WTC11 (cell line): Measurements from ENCODE around the gene TBC1D22A. TPM values are rescaled to one million over a fixed set of nuclear protein-coding genes. Genes with fewer than 3 reads are reported as not detected.

Source experiments
- ATAC-seq: fragments of 200-7000 bp; cut with Tn5 transposase; 2 replicates; pipeline ENCODE4 v1.10.0; 2021; ENCODE audit warnings: mild to moderate bottlenecking, moderate library complexity
- CTCF ChIA-PET: fragments of 300-600 bp; sonication (Branson Sonifier 250); formaldehyde crosslinking; loops from one replicate; lab custom pipeline; 2021; ENCODE audit warnings: antibody characterized with exemption; lab: Charles Lee
- POLR2A ChIA-PET: fragments of 350-600 bp; sonication (Branson Sonifier 250); formaldehyde crosslinking; loops from one replicate; lab custom pipeline; 2021; ENCODE audit warnings: antibody characterized with exemption; lab: Charles Lee
- DNase-seq: peaks from one replicate; pipeline ENCODE4 v3.0.0; 2021; ENCODE audit warnings: low spot score
- H3K27ac Mint-ChIP-seq: 2 replicates; pipeline ENCODE4 v1.8.0; 2021; ENCODE audit warnings: mixed read lengths
- H3K27me3 Mint-ChIP-seq: 2 replicates; pipeline ENCODE4 v1.8.0; 2021; ENCODE audit warnings: low read depth, mild to moderate bottlenecking, moderate library complexity, mixed read lengths
- H3K36me3 Mint-ChIP-seq: 2 replicates; pipeline ENCODE4 v1.8.0; 2021; ENCODE audit warnings: mixed read lengths
- H3K4me1 Mint-ChIP-seq: 2 replicates; pipeline ENCODE4 v1.8.0; 2022; ENCODE audit warnings: mixed read lengths
- H3K4me3 Mint-ChIP-seq: 2 replicates; pipeline ENCODE4 v1.8.0; 2021; ENCODE audit warnings: mild to moderate bottlenecking, moderate library complexity, mixed read lengths
- H3K9me3 Mint-ChIP-seq: 2 replicates; pipeline ENCODE4 v1.8.0; 2021; ENCODE audit warnings: mixed read lengths
- ELF4 ChIP-seq: sonication (generic); formaldehyde crosslinking; IDR thresholded peaks from 2 replicates; pipeline ENCODE4 v1.8.1; 2022; ENCODE audit warnings: low read depth, mild to moderate bottlenecking, moderate library complexity, missing genetic modification reagents
- ESRRA ChIP-seq: sonication (generic); formaldehyde crosslinking; IDR thresholded peaks from 2 replicates; pipeline ENCODE4 v1.8.1; 2022; ENCODE audit warnings: mild to moderate bottlenecking, missing genetic modification reagents, borderline replicate concordance
- ETV6 ChIP-seq: sonication (generic); formaldehyde crosslinking; IDR thresholded peaks from 2 replicates; pipeline ENCODE4 v1.8.1; 2022; ENCODE audit warnings: mild to moderate bottlenecking, missing genetic modification reagents
- JAZF1 ChIP-seq: fragments of 250-450 bp; sonication (Bioruptor Pico); IDR thresholded peaks from 2 replicates; pipeline ENCODE4 v1.9.0; 2021; ENCODE audit warnings: moderate library complexity, mild to moderate bottlenecking, inconsistent platforms
- NFYB ChIP-seq: sonication (generic); formaldehyde crosslinking; conservative IDR thresholded peaks from 2 replicates; pipeline ENCODE4 v1.8.0; 2022; ENCODE audit warnings: low read depth, missing genetic modification reagents
- RORB ChIP-seq: fragments of 250-450 bp; sonication (Bioruptor Pico); IDR thresholded peaks from 2 replicates; pipeline ENCODE4 v1.9.0; 2021; ENCODE audit warnings: mild to moderate bottlenecking
- TCF7 ChIP-seq: sonication (generic); formaldehyde crosslinking; IDR thresholded peaks from 2 replicates; pipeline ENCODE4 v1.8.0; 2022; ENCODE audit warnings: mild to moderate bottlenecking, low read depth, missing genetic modification reagents, moderate library complexity
- ZNF232 ChIP-seq: sonication (generic); formaldehyde crosslinking; IDR thresholded peaks from 2 replicates; pipeline ENCODE4 v1.8.0; 2022; ENCODE audit warnings: mild to moderate bottlenecking, missing genetic modification reagents
- ZNF263 ChIP-seq: sonication (generic); formaldehyde crosslinking; IDR thresholded peaks from 2 replicates; pipeline ENCODE4 v1.8.1; 2022; ENCODE audit warnings: low read depth, mild to moderate bottlenecking, moderate library complexity, missing genetic modification reagents
- ZNF416 ChIP-seq: fragments of 250-450 bp; sonication (Bioruptor Pico); IDR thresholded peaks from 2 replicates; pipeline ENCODE4 v1.9.0; 2021; ENCODE audit warnings: mild to moderate bottlenecking, inconsistent platforms
- total RNA-seq: library from RNA; stranded (reverse); gene quantifications from 3 replicates; pipeline ENCODE4 v1.2.3, GENCODE V29; 2021
- TF ChIP-seq, protein P1 (sequence below): sonication (generic); formaldehyde crosslinking; conservative IDR thresholded peaks from 2 replicates; pipeline ENCODE4 v1.8.1; 2023; ENCODE audit warnings: mild to moderate bottlenecking, low read depth, missing genetic modification reagents, moderate library complexity
- TF ChIP-seq, protein P2 (sequence below): sonication (generic); formaldehyde crosslinking; IDR thresholded peaks from 2 replicates; pipeline ENCODE4 v1.8.1; 2023; ENCODE audit warnings: mild to moderate bottlenecking, missing genetic modification reagents
- TF ChIP-seq, protein P3 (sequence below): sonication (generic); formaldehyde crosslinking; IDR thresholded peaks from 2 replicates; pipeline ENCODE4 v1.8.1; 2022; ENCODE audit warnings: mild to moderate bottlenecking, missing genetic modification reagents, moderate library complexity, borderline replicate concordance
- TF ChIP-seq, protein P4 (sequence below): fragments of 250-450 bp; sonication (Bioruptor Pico); IDR thresholded peaks from 2 replicates; pipeline ENCODE4 v1.9.0; 2021; ENCODE audit warnings: moderate library complexity, mild to moderate bottlenecking, inconsistent platforms, borderline replicate concordance
- TF ChIP-seq, protein P5 (sequence below): sonication (generic); formaldehyde crosslinking; IDR thresholded peaks from 2 replicates; pipeline ENCODE4 v1.8.1; 2023; ENCODE audit warnings: mild to moderate bottlenecking, missing genetic modification reagents, moderate library complexity
- TF ChIP-seq, protein P6 (sequence below): fragments of 250-450 bp; sonication (Bioruptor Pico); conservative IDR thresholded peaks from 2 replicates; pipeline ENCODE4 v1.9.0; 2021; ENCODE audit warnings: mild to moderate bottlenecking
- TF ChIP-seq, protein P7 (sequence below): sonication (generic); formaldehyde crosslinking; IDR thresholded peaks from 2 replicates; pipeline ENCODE4 v1.8.0; 2022; ENCODE audit warnings: missing genetic modification reagents
- TF ChIP-seq, protein P8 (sequence below): fragments of 250-450 bp; sonication (Bioruptor Pico); IDR thresholded peaks from 2 replicates; pipeline ENCODE4 v1.9.0; 2021; ENCODE audit warnings: mild to moderate bottlenecking, borderline replicate concordance

TBC1D22A gene
- total RNA-seq, 1 experiment from 2014 or later: 18.1 TPM

DNA sequence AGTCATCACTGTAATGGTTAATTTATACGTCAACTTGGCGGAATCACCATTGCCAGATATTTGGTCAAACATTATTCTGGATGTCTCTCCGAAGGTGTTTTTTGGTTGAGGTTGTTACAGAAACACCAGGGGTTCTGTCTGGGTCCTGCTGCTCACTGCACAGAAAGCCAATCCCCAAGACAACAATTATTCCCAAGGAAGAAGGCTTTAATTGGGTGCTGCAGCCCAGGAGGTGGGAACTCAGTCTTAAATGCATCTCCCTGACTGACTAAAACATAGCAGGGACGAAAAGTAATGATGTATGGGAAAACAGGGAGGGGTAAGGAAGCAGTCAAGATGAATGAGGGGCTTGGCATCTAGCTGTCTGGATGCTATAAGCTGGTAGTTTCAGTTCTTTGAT lies 331.3 kb downstream of the TBC1D22A start (continued):
- TF ChIP-seq, protein P1, sequence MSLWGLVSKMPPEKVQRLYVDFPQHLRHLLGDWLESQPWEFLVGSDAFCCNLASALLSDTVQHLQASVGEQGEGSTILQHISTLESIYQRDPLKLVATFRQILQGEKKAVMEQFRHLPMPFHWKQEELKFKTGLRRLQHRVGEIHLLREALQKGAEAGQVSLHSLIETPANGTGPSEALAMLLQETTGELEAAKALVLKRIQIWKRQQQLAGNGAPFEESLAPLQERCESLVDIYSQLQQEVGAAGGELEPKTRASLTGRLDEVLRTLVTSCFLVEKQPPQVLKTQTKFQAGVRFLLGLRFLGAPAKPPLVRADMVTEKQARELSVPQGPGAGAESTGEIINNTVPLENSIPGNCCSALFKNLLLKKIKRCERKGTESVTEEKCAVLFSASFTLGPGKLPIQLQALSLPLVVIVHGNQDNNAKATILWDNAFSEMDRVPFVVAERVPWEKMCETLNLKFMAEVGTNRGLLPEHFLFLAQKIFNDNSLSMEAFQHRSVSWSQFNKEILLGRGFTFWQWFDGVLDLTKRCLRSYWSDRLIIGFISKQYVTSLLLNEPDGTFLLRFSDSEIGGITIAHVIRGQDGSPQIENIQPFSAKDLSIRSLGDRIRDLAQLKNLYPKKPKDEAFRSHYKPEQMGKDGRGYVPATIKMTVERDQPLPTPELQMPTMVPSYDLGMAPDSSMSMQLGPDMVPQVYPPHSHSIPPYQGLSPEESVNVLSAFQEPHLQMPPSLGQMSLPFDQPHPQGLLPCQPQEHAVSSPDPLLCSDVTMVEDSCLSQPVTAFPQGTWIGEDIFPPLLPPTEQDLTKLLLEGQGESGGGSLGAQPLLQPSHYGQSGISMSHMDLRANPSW: no peak
- TF ChIP-seq TCF7 (CRISPR knock-in tag) (no peak), ZNF232 (CRISPR knock-in tag) (no peak), RORB (CRISPR knock-in tag) (no peak), ZNF416 (no peak), NFYB (CRISPR knock-in tag) (no peak), ZNF263 (CRISPR knock-in tag) (no peak)
- TF ChIP-seq, protein P2, sequence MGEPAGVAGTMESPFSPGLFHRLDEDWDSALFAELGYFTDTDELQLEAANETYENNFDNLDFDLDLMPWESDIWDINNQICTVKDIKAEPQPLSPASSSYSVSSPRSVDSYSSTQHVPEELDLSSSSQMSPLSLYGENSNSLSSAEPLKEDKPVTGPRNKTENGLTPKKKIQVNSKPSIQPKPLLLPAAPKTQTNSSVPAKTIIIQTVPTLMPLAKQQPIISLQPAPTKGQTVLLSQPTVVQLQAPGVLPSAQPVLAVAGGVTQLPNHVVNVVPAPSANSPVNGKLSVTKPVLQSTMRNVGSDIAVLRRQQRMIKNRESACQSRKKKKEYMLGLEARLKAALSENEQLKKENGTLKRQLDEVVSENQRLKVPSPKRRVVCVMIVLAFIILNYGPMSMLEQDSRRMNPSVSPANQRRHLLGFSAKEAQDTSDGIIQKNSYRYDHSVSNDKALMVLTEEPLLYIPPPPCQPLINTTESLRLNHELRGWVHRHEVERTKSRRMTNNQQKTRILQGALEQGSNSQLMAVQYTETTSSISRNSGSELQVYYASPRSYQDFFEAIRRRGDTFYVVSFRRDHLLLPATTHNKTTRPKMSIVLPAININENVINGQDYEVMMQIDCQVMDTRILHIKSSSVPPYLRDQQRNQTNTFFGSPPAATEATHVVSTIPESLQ (CRISPR knock-in tag): no peak

DNA sequence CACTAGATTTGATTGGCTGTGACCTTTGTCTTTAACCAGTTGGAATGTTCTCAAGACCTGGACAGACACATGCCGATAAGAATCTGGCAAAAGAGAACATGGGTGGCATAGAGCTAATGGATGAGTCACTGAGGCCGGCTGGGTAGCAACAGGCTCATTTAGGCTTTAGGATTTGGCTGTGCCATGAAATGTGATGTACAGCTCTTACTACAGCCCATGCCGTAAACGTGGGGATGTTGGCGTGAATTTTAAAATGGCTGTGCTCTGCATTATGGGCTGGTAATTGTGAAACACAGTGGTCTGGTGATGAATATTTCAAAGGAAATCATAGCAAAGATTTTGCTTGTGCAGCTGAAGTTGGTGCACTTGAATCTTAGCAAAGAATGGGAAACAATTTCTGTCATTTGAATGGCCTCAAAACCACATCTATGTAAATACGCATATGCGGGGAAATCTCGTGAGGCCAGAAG lies 332.4 kb downstream of the TBC1D22A start:
- Mint-ChIP-seq H3K4me1 (peaks cover 47% of the 10 kb centered on the region), H3K27ac (no peak overlapping the region), H3K27me3 (peaks cover 4% of the 10 kb centered on the region), H3K9me3 (peaks cover 16% of the 10 kb centered on the region), H3K4me3 (no peak overlapping the region), H3K36me3 (peaks cover 13% of the 10 kb centered on the region)
- TF ChIP-seq, protein P3, sequence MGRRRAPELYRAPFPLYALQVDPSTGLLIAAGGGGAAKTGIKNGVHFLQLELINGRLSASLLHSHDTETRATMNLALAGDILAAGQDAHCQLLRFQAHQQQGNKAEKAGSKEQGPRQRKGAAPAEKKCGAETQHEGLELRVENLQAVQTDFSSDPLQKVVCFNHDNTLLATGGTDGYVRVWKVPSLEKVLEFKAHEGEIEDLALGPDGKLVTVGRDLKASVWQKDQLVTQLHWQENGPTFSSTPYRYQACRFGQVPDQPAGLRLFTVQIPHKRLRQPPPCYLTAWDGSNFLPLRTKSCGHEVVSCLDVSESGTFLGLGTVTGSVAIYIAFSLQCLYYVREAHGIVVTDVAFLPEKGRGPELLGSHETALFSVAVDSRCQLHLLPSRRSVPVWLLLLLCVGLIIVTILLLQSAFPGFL (CRISPR knock-in tag): no peak
- TF ChIP-seq, protein P4, sequence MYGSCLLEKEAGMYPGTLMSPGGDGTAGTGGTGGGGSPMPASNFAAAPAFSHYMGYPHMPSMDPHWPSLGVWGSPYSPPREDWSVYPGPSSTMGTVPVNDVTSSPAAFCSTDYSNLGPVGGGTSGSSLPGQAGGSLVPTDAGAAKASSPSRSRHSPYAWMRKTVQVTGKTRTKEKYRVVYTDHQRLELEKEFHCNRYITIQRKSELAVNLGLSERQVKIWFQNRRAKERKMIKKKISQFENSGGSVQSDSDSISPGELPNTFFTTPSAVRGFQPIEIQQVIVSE (CRISPR knock-in tag): no peak
- TF ChIP-seq, protein P5, sequence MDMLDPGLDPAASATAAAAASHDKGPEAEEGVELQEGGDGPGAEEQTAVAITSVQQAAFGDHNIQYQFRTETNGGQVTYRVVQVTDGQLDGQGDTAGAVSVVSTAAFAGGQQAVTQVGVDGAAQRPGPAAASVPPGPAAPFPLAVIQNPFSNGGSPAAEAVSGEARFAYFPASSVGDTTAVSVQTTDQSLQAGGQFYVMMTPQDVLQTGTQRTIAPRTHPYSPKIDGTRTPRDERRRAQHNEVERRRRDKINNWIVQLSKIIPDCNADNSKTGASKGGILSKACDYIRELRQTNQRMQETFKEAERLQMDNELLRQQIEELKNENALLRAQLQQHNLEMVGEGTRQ (CRISPR knock-in tag): no peak
- no peak for TF ChIP-seq ESRRA
- no peak for TF ChIP-seq ETV6 (CRISPR knock-in tag)
- TF ChIP-seq RORB (CRISPR knock-in tag): no peak
- no peak for TF ChIP-seq ELF4 (CRISPR knock-in tag)
- TF ChIP-seq, protein P6, sequence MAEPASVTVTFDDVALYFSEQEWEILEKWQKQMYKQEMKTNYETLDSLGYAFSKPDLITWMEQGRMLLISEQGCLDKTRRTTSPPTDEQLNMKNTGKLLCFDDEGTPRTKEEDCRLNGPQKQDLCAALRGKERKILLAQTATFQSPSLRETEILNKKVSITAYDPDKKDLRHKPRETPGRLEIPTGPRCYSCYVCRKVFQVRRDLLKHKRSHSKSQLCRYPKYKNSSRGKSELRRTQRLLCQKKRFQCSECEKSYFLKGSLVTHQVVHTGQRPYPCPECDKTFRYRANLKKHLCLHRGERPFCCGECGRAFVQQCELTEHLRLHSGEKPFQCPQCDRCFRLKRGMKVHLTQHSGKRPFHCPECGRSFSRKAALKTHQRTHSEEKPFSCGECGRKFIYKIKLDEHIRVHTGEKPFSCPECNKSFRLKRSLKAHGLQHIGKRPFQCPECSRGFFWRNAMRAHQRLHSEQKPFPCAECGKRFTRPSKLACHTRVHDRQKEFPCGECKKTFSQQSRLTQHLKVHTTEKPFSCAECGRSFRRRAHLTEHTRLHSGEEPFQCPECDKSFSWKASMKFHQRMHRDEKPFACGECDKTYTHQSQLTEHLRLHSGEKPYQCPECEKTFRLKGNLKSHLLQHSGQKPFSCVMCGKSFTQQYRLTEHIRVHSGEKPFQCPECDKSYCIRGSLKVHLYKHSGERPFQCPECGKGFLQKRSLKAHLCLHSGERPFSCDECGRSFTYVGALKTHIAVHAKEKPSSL (CRISPR knock-in tag): no peak
- TF ChIP-seq, protein P7, sequence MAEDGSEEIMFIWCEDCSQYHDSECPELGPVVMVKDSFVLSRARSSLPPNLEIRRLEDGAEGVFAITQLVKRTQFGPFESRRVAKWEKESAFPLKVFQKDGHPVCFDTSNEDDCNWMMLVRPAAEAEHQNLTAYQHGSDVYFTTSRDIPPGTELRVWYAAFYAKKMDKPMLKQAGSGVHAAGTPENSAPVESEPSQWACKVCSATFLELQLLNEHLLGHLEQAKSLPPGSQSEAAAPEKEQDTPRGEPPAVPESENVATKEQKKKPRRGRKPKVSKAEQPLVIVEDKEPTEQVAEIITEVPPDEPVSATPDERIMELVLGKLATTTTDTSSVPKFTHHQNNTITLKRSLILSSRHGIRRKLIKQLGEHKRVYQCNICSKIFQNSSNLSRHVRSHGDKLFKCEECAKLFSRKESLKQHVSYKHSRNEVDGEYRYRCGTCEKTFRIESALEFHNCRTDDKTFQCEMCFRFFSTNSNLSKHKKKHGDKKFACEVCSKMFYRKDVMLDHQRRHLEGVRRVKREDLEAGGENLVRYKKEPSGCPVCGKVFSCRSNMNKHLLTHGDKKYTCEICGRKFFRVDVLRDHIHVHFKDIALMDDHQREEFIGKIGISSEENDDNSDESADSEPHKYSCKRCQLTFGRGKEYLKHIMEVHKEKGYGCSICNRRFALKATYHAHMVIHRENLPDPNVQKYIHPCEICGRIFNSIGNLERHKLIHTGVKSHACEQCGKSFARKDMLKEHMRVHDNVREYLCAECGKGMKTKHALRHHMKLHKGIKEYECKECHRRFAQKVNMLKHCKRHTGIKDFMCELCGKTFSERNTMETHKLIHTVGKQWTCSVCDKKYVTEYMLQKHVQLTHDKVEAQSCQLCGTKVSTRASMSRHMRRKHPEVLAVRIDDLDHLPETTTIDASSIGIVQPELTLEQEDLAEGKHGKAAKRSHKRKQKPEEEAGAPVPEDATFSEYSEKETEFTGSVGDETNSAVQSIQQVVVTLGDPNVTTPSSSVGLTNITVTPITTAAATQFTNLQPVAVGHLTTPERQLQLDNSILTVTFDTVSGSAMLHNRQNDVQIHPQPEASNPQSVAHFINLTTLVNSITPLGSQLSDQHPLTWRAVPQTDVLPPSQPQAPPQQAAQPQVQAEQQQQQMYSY: no peak
- no peak for TF ChIP-seq JAZF1 (CRISPR knock-in tag)
- TF ChIP-seq, protein P8, sequence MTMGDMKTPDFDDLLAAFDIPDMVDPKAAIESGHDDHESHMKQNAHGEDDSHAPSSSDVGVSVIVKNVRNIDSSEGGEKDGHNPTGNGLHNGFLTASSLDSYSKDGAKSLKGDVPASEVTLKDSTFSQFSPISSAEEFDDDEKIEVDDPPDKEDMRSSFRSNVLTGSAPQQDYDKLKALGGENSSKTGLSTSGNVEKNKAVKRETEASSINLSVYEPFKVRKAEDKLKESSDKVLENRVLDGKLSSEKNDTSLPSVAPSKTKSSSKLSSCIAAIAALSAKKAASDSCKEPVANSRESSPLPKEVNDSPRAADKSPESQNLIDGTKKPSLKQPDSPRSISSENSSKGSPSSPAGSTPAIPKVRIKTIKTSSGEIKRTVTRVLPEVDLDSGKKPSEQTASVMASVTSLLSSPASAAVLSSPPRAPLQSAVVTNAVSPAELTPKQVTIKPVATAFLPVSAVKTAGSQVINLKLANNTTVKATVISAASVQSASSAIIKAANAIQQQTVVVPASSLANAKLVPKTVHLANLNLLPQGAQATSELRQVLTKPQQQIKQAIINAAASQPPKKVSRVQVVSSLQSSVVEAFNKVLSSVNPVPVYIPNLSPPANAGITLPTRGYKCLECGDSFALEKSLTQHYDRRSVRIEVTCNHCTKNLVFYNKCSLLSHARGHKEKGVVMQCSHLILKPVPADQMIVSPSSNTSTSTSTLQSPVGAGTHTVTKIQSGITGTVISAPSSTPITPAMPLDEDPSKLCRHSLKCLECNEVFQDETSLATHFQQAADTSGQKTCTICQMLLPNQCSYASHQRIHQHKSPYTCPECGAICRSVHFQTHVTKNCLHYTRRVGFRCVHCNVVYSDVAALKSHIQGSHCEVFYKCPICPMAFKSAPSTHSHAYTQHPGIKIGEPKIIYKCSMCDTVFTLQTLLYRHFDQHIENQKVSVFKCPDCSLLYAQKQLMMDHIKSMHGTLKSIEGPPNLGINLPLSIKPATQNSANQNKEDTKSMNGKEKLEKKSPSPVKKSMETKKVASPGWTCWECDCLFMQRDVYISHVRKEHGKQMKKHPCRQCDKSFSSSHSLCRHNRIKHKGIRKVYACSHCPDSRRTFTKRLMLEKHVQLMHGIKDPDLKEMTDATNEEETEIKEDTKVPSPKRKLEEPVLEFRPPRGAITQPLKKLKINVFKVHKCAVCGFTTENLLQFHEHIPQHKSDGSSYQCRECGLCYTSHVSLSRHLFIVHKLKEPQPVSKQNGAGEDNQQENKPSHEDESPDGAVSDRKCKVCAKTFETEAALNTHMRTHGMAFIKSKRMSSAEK (CRISPR knock-in tag): no peak
- POLR2A ChIA-PET: no interaction called here
- DNase-seq: no peak
- no peak for ATAC-seq
- CTCF ChIA-PET: no interaction called here
